Muscle layer of duodenum (tissue), 2 donors: ENCODE measurements around the gene SDC1.

Experiments used
- H3K27ac ChIP-seq: one replicate; pipeline ENCODE4 v1.7.0; 2013; ENCODE audit warnings: mild to moderate bottlenecking, low read length
- H3K27me3 ChIP-seq: one replicate; pipeline ENCODE4 v1.7.0; 2013; ENCODE audit warnings: low read depth, mild to moderate bottlenecking, control low read depth, low read length
- H3K36me3 ChIP-seq, 2 donors: one replicate each; pipeline ENCODE4 v1.7.0; 2013; ENCODE audit warnings: low read length in 2 of 2, control low read depth in 1 of 2, mild to moderate bottlenecking in 1 of 2; ENCODE audit not compliant: insufficient read depth in 2 of 2, control insufficient read depth in 1 of 2
- H3K4me1 ChIP-seq, 2 donors: one replicate each; pipeline ENCODE4 v1.7.0; 2013; ENCODE audit warnings: low read length in 2 of 2, mild to moderate bottlenecking in 2 of 2, control low read depth in 1 of 2, moderate library complexity in 1 of 2; ENCODE audit not compliant: insufficient read depth in 2 of 2, control insufficient read depth in 1 of 2
- H3K4me3 ChIP-seq, 2 donors: one replicate each; pipeline ENCODE4 v1.7.0; 2013; ENCODE audit warnings: low read length in 2 of 2, low read depth in 1 of 2, mild to moderate bottlenecking in 1 of 2
- H3K9me3 ChIP-seq, 2 donors: one replicate each; pipeline ENCODE4 v1.7.0; 2013; ENCODE audit warnings: low read length in 2 of 2, control low read depth in 1 of 2, mild to moderate bottlenecking in 1 of 2; ENCODE audit not compliant: control insufficient read depth in 1 of 2
- donor health status: healthy.

SDC1 gene

GRCh38 chr2:20211420-20211819, 13.5 kb downstream of the SDC1 start:
- no peak overlapping the region for H3K27ac ChIP-seq

GRCh38 chr2:20210462-20210861, 14.5 kb downstream of the SDC1 start:
- no peak overlapping the region for H3K4me3 ChIP-seq
- no peaks in the 10 kb centered on the region for H3K9me3 ChIP-seq
- no peak overlapping the region for H3K27ac ChIP-seq
- H3K36me3 ChIP-seq: no peaks in the 10 kb centered on the region
- peaks cover 0 to 5% of the 10 kb centered on the region in 2 donors for H3K4me1 ChIP-seq
- no peaks in the 10 kb centered on the region for H3K27me3 ChIP-seq

More at GRCh38 chr2:20211420-20211819, 13.5 kb downstream of the SDC1 start:
- Histone ChIP-seq H3K4me1 (peaks cover 0 to 5% of the 10 kb centered on the region in 2 donors), H3K4me3 (no peak overlapping the region), H3K36me3 (no peaks in the 10 kb centered on the region), H3K27me3 (no peaks in the 10 kb centered on the region), H3K9me3 (no peaks in the 10 kb centered on the region)

GRCh38 chr2:20209373-20210109, 15.4 kb downstream of the SDC1 start:
- peaks cover 0 to 5% of the 10 kb centered on the region in 2 donors for H3K4me1 ChIP-seq
- H3K9me3 ChIP-seq: no peaks in the 10 kb centered on the region
- H3K27me3 ChIP-seq: no peaks in the 10 kb centered on the region
- no peak overlapping the region for H3K27ac ChIP-seq
- no peaks in the 10 kb centered on the region for H3K36me3 ChIP-seq
- no peak overlapping the region for H3K4me3 ChIP-seq

GRCh38 chr2:20208476-20208859, 16.5 kb downstream of the SDC1 start:
- Histone ChIP-seq H3K36me3 (no peaks in the 10 kb centered on the region), H3K4me3 (no peak overlapping the region), H3K27ac (no peak overlapping the region)

GRCh38 chr2:20207051-20207450, 17.9 kb downstream of the SDC1 start:
- Histone ChIP-seq H3K36me3 (no peaks in the 10 kb centered on the region), H3K27ac (no peak overlapping the region), H3K4me1 (peaks cover 0 to 5% of the 10 kb centered on the region in 2 donors), H3K27me3 (no peaks in the 10 kb centered on the region), H3K9me3 (no peaks in the 10 kb centered on the region), H3K4me3 (no peak overlapping the region)

More at GRCh38 chr2:20208476-20208859, 16.5 kb downstream of the SDC1 start:
- Histone ChIP-seq H3K4me1 (peaks cover 0 to 5% of the 10 kb centered on the region in 2 donors), H3K9me3 (no peaks in the 10 kb centered on the region), H3K27me3 (no peaks in the 10 kb centered on the region)

GRCh38 chr2:20205915-20206524, 18.9 kb downstream of the SDC1 start:
- H3K36me3 ChIP-seq: no peaks in the 10 kb centered on the region
- no peak overlapping the region for H3K27ac ChIP-seq
- peaks cover 0 to 5% of the 10 kb centered on the region in 2 donors for H3K4me1 ChIP-seq

GRCh38 chr2:20205069-20205468, 19.9 kb downstream of the SDC1 start:
- H3K4me1 ChIP-seq: peaks cover 0 to 5% of the 10 kb centered on the region in 2 donors
- no peak overlapping the region for H3K4me3 ChIP-seq
- H3K27me3 ChIP-seq: no peaks in the 10 kb centered on the region
- H3K27ac ChIP-seq: no peak overlapping the region
- no peaks in the 10 kb centered on the region for H3K36me3 ChIP-seq
- no peaks in the 10 kb centered on the region for H3K9me3 ChIP-seq

More at GRCh38 chr2:20205915-20206524, 18.9 kb downstream of the SDC1 start:
- Histone ChIP-seq H3K9me3 (no peaks in the 10 kb centered on the region), H3K27me3 (no peaks in the 10 kb centered on the region), H3K4me3 (no peak overlapping the region)

- H3K36me3 ChIP-seq: no peaks in the 10 kb centered on the region
- H3K27me3 ChIP-seq: no peaks in the 10 kb centered on the region
- no peak overlapping the region for H3K27ac ChIP-seq
- no peaks in the 10 kb centered on the region for H3K9me3 ChIP-seq
- H3K4me3 ChIP-seq: no peak overlapping the region
- peaks cover 0 to 5% of the 10 kb centered on the region in 2 donors for H3K4me1 ChIP-seq
Measured at GRCh38 chr2:20203521-20204225, 21.3 kb downstream of the SDC1 start.

- Histone ChIP-seq H3K36me3 (no peaks in the 10 kb centered on the region), H3K27ac (no peak overlapping the region), H3K4me3 (no peak overlapping the region), H3K4me1 (peaks cover 0 to 3% of the 10 kb centered on the region in 2 donors), H3K9me3 (no peaks in the 10 kb centered on the region), H3K27me3 (no peaks in the 10 kb centered on the region)
Measured at GRCh38 chr2:20203072-20203471, 21.9 kb downstream of the SDC1 start.

- Histone ChIP-seq H3K9me3 (no peaks in the 10 kb centered on the region), H3K4me1 (no peaks in the 10 kb centered on the region), H3K36me3 (no peaks in the 10 kb centered on the region), H3K27ac (no peak overlapping the region), H3K4me3 (no peak overlapping the region), H3K27me3 (no peaks in the 10 kb centered on the region)
Measured at GRCh38 chr2:20201671-20202070, 23.3 kb downstream of the SDC1 start.
